ENCODE measurements around the gene DDAH2.

Gene DDAH2

DNA sequence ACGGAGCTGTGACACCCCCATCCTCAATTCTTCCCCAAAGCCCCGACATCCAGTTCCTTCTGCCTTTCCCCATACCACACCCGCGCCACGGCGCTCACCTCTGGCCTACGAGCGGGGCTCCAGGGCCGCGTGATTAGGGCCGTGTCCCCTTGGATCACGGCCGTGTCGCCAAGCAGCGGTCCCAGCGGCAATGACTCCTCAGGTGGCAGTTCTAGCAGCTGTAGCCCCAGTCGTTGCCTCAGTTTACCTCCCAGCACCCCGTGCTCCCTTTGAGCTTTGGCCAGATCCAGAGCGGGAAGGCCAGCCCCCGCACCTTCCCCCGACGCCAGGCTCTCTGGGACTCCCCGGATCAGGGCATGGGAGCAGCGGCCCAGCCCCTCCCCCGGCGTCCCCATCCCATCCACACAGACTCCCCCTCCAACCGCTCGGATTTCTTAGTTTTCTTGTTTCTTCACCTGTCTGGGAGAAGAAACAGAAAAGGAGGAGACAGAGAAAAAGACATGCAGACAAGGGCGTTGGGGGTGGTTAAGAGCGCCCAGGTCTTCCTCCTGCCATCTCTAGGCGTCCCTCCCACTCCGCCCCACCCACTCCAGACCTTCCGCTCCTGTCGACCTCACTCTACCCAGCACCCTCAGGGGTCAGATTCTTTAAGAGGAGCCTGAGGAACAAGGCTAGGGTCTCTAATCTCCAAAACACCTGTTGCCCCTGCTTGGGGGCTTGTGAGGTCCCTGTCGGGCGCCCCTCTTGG lies at the start of gene DDAH2:
TSS of gene DDAH2 (minus strand) at position 533 of the 748 bp plus-strand sequence. CDS start at position 395, 138 bp downstream.
- no peak for DNase-seq (ENCODE audit: low read depth)
- TF ChIP-seq, protein P1, sequence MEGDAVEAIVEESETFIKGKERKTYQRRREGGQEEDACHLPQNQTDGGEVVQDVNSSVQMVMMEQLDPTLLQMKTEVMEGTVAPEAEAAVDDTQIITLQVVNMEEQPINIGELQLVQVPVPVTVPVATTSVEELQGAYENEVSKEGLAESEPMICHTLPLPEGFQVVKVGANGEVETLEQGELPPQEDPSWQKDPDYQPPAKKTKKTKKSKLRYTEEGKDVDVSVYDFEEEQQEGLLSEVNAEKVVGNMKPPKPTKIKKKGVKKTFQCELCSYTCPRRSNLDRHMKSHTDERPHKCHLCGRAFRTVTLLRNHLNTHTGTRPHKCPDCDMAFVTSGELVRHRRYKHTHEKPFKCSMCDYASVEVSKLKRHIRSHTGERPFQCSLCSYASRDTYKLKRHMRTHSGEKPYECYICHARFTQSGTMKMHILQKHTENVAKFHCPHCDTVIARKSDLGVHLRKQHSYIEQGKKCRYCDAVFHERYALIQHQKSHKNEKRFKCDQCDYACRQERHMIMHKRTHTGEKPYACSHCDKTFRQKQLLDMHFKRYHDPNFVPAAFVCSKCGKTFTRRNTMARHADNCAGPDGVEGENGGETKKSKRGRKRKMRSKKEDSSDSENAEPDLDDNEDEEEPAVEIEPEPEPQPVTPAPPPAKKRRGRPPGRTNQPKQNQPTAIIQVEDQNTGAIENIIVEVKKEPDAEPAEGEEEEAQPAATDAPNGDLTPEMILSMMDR (conservative IDR thresholded peaks at IDR 0.05; ENCODE audit: low read depth, low read length), result peak; percentile 52
- peak within 1 kb of the TSS; percentile 80 for H3K4me3 ChIP-seq (ENCODE audit: low read depth, low read length)

GRCh38 chr6:31778193-31778592 lies 49.1 kb upstream of the DDAH2 start:
- TF ChIP-seq, protein P1 (conservative IDR thresholded peaks at IDR 0.05; ENCODE audit: low read depth, low read length), result no peak
- H3K4me3 ChIP-seq (ENCODE audit: low read depth, low read length), result no peak overlapping the region
- DNase-seq (ENCODE audit: low read depth), result no peak

GRCh38 chr6:31777667-31778050 lies 48.6 kb upstream of the DDAH2 start:
- TF ChIP-seq, protein P1 (conservative IDR thresholded peaks at IDR 0.05; ENCODE audit: low read depth, low read length), result no peak
- no peak for DNase-seq (ENCODE audit: low read depth)
- H3K4me3 ChIP-seq (ENCODE audit: low read depth, low read length), result no peak overlapping the region

DNA sequence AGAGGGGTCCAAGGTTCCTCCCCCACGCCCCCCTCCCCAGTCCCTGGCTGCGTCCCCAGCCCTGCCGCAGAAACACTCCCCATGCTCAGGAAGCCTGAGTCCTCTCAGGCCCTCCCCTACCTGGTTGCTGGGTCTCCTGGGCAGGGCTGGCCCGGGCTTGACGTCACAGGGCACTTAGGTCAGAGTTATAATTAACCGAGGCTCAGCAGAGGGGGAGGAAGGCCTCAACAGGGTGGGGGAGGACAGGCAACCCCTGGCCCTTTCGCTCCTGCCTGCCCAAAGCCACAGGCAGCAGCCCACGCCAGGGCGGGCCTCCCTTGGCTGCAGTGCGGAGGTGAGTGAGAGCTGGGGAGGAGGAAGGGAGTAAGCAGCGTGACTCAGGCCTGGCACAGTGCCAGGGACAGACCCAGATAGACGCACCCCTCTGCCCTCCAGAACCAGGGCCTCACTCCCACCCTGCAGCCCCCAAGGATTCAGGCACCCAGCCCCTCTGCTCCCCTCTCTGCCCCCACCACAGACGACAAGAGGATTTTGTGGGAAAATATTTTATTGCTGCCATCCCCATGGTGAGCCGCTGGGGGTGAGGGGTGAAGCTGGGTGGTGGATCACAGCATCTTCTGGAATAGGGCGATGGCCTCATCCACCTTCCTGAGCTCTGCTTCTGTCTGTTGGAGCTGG lies 48.0 kb upstream of the DDAH2 start, which contains the start of gene VWA7:
TSS of gene VWA7 (minus strand) at position 340 of the 678 bp plus-strand sequence. CDS start 549 bp downstream, outside the sequence.
- TF ChIP-seq, protein P1 (conservative IDR thresholded peaks at IDR 0.05; ENCODE audit: low read depth, low read length), result no peak
- peak; percentile 73 for DNase-seq (ENCODE audit: low read depth)
- no peak within 1 kb of the TSS for H3K4me3 ChIP-seq (ENCODE audit: low read depth, low read length)

- H3K4me3 ChIP-seq (ENCODE audit: low read depth, low read length), result no peak overlapping the region
Observed at GRCh38 chr6:31776485-31776988, 47.4 kb upstream of the DDAH2 start.

GRCh38 chr6:31775633-31776484 lies 46.8 kb upstream of the DDAH2 start:
- H3K4me3 ChIP-seq (ENCODE audit: low read depth, low read length), result no peak overlapping the region
- TF ChIP-seq, protein P1 (conservative IDR thresholded peaks at IDR 0.05; ENCODE audit: low read depth, low read length), result no peak
- no peak for DNase-seq (ENCODE audit: low read depth)

More at GRCh38 chr6:31776485-31776988, 47.4 kb upstream of the DDAH2 start:
- TF ChIP-seq, protein P1 (conservative IDR thresholded peaks at IDR 0.05; ENCODE audit: low read depth, low read length), result no peak
- DNase-seq (ENCODE audit: low read depth), result no peak

Data from choroid plexus epithelial cell (primary cell).